CD4-positive, alpha-beta T cell treated with Interleukin-6 for 4 hours (primary cell): ENCODE data around the gene CCDC77.

Experiments
- DNase-seq: peaks from one replicate; pipeline ENCODE4 v3.0.0-alpha.2; 2020; ENCODE audit warnings: mixed read lengths

The CCDC77 gene

DNA sequence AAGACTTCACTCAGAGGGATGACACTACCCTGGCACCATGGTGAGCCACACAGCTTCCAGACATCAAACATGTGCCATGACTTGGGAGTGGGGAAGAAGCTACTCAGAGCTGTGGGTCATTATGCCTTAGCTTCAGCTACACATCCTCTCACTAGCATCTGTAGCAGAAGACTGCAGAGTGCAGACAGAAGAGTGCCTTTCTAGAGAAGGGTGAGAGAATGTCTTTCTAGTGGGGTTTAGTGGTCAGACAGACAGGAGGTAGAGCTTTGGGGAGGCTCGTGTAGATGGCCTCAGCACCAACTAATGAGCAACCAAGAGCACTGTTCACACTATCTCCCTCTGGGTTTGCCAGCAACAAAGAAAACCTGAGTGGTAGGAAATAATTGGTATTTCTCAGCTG is 53.4 kb downstream of the CCDC77 start:
- DNase-seq = no peak

DNA sequence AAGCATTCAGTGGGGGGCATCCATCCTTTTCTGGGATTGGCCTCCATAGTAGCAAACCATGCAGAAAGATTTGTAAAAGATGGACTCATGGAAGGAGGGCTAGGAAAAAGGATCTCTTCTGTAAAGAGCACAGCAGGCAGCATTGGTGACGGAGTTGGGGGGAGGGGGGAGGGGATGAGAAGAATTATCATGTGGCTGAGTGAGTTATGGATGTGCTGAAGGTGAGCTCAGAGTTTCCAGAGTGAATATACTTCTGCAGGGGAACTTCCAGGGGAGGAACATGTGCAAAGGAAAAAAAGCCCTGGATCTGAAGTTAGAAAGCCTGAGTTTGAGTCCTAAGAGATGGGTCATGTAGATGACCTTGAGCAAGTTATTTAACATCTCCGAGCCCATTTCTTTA is 54.4 kb downstream of the CCDC77 start:
- DNase-seq = no peak

DNA sequence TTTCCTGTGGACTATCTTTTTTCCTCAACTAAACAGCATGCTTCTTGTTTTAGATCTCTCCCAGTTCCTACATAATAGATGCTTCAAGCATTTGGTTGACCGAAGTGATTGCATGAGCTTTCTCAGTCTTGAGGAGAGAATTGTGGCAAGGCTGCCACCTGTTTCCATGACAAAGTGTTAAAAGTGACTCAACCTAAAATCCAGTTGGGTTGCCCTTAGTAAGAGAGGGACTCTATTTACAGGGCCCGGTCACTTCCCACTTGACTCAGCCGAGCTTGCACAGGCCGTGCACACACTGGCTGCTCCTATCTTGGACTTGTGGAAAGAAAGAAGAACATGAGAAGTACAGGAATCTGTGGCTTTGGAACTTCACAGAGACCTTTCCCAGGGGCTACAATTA is 56.2 kb downstream of the CCDC77 start:
- DNase-seq = no peak

DNA sequence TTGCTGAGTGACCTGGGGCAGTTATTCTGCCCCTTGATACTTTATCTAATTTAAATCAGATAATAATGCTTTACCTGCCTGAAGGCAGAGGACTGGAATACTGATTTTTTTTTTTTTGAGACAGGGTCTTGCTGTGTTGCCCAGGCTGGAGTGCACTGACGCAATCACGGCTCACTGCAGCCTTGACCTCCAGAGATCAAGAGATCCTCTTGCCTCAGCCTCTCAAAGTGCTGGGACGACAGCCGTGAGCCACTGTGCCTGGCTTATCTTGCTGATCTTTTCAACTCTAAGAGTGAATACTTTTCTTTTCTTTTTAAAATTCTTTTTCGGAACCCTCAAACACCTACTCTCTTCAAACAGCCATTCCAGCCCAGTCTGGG is 57.6 kb downstream of the CCDC77 start:
- no peak for DNase-seq

DNA sequence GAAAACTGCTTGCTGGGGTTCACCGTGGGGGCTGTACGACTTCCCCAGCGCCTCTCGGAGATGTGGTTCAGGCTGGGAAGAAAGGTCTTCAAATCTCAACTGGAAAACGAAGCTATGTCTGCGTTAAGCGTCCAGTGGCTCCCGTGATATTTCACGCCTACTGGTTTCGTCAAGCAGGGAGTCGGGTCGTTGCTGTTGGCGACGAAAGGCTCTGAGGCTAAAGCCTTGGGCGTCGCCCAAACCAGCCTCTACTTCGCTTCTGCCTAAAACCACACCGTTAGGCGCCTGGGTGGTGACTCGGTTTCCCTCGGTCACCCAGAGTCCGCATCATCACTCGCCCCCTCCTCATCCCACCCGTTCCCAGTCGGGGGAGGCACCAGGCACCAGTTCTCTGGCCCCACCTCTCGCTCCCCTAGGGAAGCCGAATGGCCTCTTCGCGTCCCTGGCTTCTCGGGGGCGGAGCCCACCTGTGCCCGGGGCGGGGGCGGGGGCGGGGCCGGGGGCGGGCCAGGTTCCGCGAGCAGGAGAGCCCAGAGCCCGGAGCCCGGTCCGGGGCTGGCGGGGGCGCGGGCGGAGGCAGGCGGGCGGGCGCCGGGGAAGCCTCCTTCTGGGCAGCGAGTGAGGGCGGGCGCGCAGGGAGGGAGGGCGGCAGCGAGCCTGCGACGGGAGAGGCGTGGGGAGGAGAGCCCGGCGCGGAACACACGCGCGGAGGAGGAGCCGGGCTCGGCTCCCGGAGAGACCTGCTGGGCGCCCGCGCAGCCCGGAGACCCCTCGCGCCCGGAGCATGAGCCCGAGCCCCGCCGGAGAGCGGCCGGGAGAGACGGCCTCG is 58.2 kb downstream of the CCDC77 start, which contains the start of gene B4GALNT3:
B4GALNT3 (plus strand) TSS at position 510 of the 829 bp plus-strand sequence. CDS start 438 bp downstream, outside the sequence.
- peak; percentile 80 for DNase-seq

DNA sequence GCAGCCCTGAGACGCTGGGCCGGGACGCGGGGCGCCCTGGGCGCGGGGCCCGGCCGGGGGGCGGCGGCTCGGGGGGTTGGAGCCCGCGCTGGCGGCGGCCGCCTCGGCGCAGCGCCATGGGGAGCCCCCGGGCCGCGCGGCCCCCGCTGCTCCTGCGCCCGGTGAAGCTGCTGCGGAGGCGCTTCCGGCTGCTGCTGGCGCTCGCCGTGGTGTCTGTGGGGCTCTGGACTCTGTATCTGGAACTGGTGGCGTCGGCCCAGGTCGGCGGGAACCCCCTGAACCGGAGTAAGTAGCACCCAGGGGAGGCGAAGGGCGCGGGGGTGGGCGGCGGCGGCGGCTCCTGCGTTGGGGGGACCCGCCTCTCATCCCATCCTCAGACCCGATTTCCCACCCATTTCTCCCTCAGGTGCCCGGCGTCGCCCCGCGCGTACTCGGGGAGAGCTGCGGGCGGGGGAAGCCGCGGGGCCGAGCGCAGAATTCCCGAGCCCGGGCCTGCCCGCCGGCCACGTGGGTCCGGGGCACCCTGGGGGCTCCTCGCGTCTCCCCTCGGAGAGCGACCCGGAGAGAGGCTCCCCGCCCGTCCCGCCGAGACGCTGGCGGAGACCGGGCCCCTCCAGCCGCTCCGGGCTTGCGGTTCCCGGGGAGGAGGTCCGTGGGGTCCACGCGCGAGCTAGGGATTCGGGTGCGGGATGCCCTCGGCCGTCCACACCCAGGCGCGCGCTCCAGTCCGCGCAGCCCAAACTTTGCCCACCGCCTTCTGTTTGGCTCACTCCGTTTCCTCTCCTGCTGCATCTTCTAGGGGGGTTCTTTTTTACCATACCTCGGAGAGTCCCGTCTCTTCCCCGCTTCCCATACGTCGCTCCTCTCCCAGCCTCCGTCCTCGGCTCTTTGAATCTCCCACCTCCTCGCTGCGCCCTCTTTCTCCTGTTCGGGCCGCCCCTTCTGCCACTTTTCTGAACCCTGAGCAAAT is 59.1 kb downstream of the CCDC77 start:
- peak; percentile 53 for DNase-seq

DNA sequence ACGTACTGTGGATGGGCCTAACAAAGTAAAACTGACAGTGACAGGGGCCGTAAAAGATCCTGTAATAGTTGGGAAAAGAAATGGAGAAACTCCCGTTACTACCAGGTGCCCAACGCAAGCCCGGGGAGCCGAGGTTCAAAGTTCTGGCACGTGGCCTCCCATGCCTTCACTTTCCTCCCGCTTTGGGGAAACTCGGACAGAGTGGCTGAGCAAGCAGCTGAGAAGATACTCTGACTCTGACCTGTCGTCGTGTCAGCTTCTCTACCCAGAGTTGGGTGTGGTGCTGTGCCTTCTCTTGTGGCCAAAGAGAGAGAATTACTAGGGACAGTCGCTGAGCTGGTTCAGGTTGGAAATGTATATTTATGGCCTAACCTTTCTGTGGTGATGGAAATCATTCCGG is 60.0 kb downstream of the CCDC77 start:
- DNase-seq = no peak

DNA sequence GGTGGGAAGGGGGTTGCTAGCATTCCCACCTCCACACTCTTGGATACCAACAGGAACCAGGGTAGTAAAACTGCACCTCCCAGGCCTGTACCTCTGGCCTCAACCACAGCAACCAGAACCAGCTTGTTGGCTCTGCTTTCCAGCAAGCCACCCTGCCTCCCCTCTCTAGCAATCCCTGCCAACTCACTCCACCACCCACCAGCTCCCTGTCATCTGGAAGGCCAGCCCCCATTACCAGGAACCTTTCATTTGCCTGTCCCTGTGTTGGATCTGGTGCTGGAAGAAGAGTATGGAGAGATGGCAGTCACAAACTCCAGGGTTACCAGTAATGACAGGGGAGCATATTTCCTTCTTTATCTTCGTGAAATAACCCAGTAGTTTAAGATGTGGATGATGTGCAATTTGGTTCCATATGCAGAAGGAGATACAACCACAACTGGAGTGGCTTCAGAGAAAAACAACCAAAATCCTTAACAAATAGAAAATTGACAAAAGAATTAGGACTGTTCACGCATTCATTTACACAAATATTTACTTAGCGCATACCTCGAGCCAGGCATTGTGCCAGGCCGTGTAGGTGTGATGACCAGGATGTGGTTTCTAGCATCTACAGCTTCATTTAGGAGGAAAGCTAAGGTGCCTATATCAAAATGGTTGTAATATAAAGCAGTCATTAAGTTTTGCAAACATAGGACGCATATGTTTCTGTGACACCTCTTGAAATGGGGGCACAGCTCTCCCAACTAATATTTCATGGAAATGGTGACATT is 61.7 kb downstream of the CCDC77 start:
- DNase-seq = no peak

DNA sequence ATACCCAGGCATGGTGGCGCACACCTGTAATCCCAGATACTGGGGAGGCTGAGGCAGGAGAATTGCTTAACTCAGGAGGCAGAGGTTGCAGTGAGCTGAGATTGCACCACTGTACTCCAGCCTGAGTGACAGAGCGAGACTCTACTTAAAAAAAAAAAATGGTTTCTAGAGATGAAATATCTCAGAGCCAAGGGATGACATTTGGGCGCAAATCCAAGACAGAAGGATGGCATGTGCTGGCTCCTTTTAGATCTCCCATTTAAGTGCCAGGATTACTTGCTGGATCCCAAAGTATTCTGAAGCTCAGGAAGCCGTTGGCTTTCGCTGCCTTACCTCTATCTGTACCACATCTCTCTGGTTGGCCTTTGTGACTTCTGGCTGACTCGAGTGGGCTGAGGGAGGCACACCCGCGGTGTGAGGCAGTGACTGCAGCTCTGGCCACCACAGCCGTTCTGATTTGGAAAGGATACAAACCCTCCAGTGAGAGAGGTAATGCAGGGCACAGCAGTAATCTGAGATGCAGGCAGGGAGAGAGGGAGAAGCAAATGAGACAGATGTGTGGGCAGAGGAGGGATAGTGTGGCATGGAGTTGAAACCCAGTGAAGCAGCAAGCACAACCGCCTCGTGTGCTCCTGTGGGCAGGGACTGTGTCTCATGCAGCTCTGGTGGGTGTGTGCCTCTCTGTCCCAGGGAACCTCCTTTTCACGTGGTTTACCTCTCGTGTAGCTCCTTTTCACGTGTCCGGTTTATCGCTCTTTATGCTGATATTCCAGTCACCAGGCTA is 63.2 kb downstream of the CCDC77 start:
- DNase-seq = no peak

DNA sequence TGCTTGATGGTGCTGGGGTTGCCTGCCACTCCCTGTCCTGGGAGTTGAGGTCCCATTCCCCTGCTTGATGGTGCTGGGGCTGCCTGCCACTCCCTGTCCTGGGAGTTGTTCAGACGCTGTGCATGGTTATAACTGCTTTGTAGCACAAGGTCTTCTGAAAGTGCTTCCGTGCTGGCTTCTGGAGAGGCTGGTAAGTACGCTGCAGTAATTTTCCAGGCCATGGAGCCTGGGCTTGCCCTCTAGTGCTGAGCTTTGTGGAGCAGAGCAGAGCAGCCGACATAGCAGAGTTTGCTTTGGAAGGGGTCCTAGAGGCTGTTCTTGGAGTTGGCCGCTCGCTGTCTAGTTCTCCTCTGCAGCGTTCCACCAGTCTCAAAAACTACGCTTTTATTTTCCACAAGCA is 64.6 kb downstream of the CCDC77 start:
- DNase-seq = no peak

DNA sequence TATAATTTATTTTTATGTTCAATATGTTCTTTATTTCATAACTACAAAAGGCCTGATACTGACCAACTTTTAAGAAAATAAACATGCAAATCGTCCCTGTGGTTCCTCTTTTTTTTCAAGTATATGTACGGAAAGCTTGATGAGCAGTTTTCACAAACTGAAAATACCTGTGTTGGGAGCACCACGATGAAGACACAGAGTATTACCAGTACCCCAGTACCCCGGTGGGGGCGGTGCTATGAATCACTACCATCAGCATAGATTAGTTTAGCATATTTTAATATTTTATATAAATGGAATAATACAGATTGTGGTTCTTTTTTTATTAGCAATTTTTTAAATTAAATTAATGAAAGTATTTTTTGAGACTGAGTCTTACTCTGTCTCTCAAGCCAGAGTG is 65.3 kb downstream of the CCDC77 start:
- DNase-seq = no peak

DNA sequence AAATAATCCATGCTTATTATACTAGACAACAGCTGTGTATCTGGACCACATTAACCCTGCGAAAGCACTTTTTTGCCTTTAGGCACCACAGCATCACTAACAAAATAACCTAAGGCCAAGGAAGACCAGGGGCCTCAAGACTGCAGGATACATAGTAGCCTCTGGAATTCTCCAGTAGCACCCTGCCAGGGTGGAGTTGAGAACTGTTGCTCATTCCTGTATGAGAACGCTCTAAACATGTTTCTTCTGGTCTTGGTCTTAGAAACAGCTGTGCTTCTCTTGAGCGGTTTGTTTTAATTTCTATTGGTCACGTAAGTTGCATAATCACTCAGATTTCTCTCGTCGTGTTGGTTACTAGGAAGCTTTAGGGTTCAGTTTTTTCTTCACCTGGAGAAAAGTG is 66.1 kb downstream of the CCDC77 start:
- DNase-seq = no peak

DNA sequence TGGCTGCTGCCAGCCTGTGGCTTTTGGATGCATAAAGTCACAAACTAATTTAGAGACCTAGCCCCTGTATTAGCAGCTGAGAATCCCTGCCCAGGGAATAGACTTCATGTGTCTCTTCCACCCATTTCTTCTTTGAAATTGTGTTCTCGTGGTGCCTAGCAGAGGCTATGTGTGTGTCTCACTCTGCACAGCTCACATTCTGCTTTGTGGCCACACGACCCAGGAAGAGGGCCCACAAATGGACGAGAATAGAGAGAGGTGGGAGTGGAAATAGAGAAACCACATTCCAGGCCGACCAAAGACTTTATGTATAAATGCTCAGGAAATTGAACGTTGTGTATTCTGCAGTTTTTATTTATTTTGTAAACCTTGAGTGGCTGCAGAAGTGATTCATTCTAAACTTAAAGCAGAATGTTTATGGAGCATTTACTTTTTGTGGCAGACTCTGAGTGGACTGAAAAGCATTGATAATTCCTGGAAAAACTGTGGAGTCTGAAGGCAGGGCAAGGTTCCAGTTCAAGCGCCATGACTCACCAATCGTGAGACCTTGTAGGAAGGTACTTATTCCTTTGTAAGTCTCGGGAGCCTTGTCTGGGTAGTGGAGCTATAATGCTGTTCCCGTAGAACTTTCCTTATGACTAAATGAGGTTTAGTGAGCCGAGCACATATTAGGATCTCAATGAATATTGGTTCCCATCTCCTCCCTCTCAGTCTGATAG is 67.4 kb downstream of the CCDC77 start:
- DNase-seq = no peak

DNA sequence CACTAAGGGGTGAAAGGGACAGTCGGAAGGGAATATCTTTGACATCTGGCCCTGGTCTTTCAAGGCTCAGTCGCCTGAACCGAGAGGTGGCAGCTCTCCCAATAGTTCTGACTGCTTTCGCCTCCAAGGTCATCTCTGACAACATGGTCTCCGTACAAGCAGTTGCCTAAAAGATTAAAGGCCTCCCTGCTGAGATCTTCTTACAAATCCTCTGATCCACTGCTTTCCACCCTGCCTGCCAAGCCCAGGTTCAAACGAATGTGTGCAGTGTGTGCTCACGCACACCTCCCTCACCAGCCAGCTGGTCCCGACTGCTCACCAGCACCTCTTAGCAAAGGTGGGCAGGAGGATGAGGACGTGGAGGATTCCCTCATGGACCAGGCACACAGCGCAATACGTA is 68.7 kb downstream of the CCDC77 start:
- no peak for DNase-seq

DNA sequence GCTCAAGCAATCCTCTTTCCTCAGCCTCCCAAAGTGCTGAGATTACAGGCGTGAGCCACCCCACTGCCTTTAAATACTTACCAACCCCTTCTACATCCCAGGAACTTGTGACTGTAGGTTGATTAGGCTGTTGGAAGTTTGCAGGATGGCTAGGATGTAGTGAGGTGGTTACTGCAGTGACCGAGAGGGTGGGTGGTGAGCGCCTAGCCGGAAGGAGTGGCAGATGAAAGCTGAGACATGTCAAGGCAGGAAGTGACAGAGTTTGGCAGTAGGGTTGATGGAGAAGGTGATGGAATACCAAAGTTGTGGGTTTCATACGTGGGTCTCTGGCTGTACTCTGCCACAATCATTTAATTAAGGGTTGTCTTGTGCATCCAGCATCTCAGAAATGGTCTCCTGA is 71.8 kb downstream of the CCDC77 start:
- no peak for DNase-seq

DNA sequence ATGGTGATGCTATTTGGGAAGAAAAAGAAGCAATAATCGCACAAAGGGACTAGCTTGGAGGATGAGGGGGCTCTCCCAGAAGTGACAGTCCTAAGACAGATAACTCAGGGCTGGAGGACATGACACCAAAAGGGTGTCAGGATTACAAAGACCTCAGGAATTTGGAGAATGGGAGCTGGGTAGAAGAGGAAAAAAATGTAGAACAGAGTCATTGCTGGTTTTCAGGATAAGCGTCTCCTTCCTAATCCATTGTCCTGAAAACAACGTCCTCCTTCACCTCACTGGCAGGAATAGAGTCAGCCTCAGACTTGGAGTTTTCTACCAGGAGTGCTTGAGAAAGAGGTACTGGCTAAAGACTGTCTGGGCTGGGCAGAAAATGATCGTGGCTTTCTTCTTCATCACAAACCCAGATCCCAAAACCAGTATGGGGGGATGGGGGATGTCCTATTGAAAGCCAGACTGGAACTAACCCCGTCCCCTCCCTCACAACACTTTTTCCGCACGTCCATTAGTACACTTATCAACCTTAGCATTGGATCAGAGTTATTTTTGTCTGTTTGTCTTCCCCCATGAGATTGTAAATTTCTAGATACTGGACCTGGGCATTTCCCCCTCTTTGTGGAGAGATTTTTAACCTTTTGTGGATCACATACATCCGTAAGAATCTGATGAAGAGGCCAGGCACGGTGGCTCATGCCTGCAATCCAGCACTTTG is 72.6 kb downstream of the CCDC77 start:
- no peak for DNase-seq

DNA sequence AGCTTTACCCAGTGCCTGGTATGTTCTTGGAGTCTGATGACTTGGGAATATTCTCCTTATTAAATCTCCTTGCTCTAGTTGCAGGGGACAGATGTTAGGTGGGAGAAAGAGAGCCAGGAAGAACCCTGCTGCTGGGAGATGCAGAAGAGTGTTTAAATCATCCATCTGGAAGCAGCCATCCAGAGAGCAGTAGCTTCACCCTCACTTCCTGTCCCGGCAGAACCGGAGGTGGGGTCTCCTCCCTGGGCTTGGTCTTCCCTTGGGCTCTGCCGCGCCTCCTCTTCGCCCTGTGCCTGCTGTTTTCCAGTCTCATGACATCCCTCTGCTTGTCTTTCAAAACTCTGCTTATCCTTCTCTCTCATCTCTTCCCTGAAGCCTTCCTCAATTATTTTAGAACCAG is 73.8 kb downstream of the CCDC77 start:
- DNase-seq = no peak

DNA sequence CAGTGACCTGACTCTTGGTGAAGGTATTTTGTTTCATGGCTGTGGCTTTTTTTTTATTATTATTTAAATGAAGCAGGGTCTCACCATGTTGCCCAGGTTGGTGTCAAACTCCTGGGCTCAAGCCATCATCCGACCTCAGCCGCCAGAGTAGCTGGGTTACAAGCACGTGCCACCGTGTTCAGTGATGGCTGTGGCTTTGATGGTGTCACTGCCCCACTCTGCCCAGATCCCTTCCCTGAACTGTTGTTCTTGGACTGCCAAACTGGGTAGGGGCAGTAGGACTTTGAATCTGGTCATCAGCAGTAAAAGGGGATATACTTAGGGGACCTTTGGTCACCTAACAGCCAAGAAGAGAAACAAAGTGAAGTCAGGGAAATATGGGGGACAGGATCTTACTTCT is 77.7 kb downstream of the CCDC77 start:
- no peak for DNase-seq

DNA sequence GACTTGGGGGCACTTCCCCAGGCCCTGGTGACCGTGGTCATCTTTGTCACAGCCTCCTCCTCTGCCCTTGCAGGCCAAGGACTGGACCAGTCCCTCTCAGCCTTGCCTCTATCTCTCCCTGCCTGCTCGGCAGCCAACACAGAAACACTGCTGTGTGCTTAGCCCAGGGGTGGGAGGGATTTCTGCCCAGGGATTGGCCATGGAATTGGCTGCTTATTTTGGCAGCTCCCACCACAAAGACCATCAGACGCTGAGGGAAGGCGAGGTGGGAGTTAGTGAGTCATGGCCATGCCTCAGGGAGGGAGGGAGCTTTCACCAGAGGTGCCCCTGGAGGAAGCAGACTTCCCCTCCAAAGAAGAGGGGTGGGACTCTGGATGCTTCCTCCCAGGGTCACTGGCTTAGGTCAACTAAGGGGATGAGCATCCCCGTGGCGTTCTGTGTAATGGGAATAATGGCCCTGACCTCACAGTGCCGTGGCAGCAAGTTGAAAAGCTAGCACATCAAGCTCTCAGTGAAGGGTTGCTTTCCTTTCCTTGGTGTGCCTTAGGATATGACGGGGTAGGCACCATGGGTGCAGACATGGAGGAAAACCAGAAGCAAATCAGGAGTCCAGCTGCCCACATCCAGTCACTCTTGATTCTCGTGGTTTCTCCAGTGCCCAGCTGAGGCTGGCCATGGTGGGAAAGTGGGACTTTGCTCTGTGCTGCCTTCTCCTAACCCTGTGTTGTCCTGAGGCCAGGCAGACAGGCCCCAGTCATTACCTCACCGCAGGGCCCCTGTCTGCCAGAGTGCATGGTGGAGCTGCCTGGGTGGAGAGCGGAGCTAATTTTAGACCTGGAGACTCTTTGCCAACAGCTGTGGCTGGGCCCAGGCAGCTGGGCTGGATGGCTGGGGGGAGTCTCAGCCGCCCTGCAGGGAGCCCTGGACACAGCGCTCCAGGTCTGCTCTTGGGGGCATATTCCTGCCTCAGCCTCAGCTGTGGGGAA is 79.7 kb downstream of the CCDC77 start:
- no peak for DNase-seq

DNA sequence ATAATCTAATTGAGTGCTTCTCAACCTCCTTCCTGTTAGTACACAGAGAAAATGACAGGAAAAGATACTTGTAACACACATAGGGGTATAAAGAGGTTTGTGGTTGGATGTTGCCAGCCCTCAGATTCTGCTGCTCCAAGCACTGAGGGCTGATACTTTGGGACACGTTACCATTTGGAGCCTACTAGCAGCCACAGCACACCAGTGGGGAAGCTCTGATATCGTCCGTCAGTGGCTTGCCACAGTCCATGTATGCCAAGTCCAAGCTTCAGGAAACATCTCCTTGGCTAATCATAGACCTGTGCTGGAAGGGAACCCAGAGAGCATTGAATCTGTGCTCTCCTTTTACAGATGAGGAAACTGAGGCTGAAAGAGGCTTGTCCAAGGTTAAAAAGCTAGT is 80.6 kb downstream of the CCDC77 start:
- DNase-seq = no peak
